Liver (tissue), 3 donors: ENCODE data around the gene HEPHL1.

Experiments
- ATF3 ChIP-seq: IDR thresholded peaks from 2 replicates; pipeline ENCODE4 v1.6.1; 2016; ENCODE audit warnings: antibody characterized with exemption
- CTCF ChIP-seq: fragments of 150-350 bp; IDR thresholded peaks from 2 replicates; pipeline ENCODE4 v1.5.1; 2017; ENCODE audit warnings: improper control_type of control experiment, low read depth, low read length; ENCODE audit not compliant: missing input control
- JUND ChIP-seq, 2 donors: IDR thresholded peaks; 2 replicates each; pipeline ENCODE4 v1.6.1; 2016; ENCODE audit warnings: antibody characterized with exemption in 2 of 2
- NR2F2 ChIP-seq: IDR thresholded peaks from 2 replicates; pipeline ENCODE4 v1.6.1; 2016; ENCODE audit warnings: antibody characterized with exemption
- RAD21 ChIP-seq, 2 donors: IDR thresholded peaks; 2 replicates each; pipeline ENCODE4 v1.6.1; 2016; ENCODE audit warnings: antibody characterized with exemption in 2 of 2, mild to moderate bottlenecking in 2 of 2
- TAF1 ChIP-seq: conservative IDR thresholded peaks from 2 replicates; pipeline ENCODE4 v1.6.1; 2016; ENCODE audit warnings: antibody characterized with exemption, mild to moderate bottlenecking
- YY1 ChIP-seq: IDR thresholded peaks from 2 replicates; pipeline ENCODE4 v1.6.1; 2016; ENCODE audit warnings: antibody characterized with exemption, mild to moderate bottlenecking
- donor health status: healthy.
- donor health status: healthy.

GRCh38 chr11:94147433-94147845 lies 126.3 kb downstream of the HEPHL1 start:
- TF ChIP-seq RAD21 (IDR thresholded peaks at IDR 0.05) (no peak), CTCF (no peak), JUND (IDR thresholded peaks at IDR 0.05) (no peak), NR2F2 (no peak), TAF1 (no peak), ATF3 (no peak), YY1 (no peak)
